T-helper 1 cell treated with Interleukin-12 subunit alpha and Interleukin-12 subunit beta and Interleukin-4 antibody, amounts not matched to agents 30 μg/mL and 1 μg/mL, for 36 hours (primary cell): ENCODE data around the gene MLLT6.

Experiments
- H3K27ac Mint-ChIP-seq: one replicate; pipeline ENCODE4 v1.8.0; 2021; ENCODE audit warnings: mild to moderate bottlenecking, mixed read lengths
- H3K27me3 Mint-ChIP-seq: one replicate; pipeline ENCODE4 v1.8.0; 2021; ENCODE audit warnings: low read depth, mixed read lengths
- H3K36me3 Mint-ChIP-seq: one replicate; pipeline ENCODE4 v1.8.0; 2021; ENCODE audit warnings: low read depth, mixed read lengths
- H3K4me1 Mint-ChIP-seq: one replicate; pipeline ENCODE4 v1.8.0; 2021; ENCODE audit warnings: low read depth, mixed read lengths
- H3K4me3 Mint-ChIP-seq: one replicate; pipeline ENCODE4 v1.8.0; 2021; ENCODE audit warnings: mild to moderate bottlenecking, moderate library complexity, mixed read lengths
- H3K9me3 Mint-ChIP-seq: one replicate; pipeline ENCODE4 v1.8.0; 2021; ENCODE audit warnings: mixed read lengths

Gene MLLT6

DNA sequence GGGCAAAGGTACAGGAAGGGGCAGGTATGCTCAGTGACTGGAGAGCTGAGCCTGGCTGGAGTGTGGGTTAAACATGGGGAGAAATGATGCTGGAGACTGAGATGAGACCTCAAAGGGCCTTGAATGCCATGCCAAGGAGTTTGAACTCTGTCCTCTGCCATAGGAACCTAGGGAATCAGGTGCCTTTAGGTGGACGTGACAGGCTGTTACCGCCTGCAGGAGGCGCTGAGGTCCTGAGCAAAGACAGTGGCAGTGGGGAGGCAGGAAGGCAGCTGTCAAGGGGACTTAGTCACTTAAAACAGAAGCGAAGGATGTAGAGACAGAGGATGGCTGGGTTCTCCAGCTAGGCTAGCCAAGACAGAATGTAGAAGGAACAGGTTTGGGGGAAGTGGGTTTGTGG is 56.5 kb downstream of the MLLT6 start:
- Mint-ChIP-seq H3K27me3 (no peaks in the 10 kb centered on the region), H3K4me3 (peak overlapping the region; percentile 18), H3K27ac (peak overlapping the region; percentile 74), H3K9me3 (no peaks in the 10 kb centered on the region), H3K36me3 (peaks cover 47% of the 10 kb centered on the region), H3K4me1 (peaks cover 10% of the 10 kb centered on the region)

GRCh38 chr17:38762231-38762630 is 57.2 kb downstream of the MLLT6 start:
- no peak overlapping the region for H3K27ac Mint-ChIP-seq
- H3K36me3 Mint-ChIP-seq: peaks cover 53% of the 10 kb centered on the region
- no peak overlapping the region for H3K4me3 Mint-ChIP-seq
- H3K9me3 Mint-ChIP-seq: no peaks in the 10 kb centered on the region
- peaks cover 10% of the 10 kb centered on the region for H3K4me1 Mint-ChIP-seq
- H3K27me3 Mint-ChIP-seq: no peaks in the 10 kb centered on the region

- H3K9me3 Mint-ChIP-seq: no peaks in the 10 kb centered on the region
- no peak overlapping the region for H3K4me3 Mint-ChIP-seq
- peaks cover 52% of the 10 kb centered on the region for H3K36me3 Mint-ChIP-seq
- H3K4me1 Mint-ChIP-seq: peaks cover 6% of the 10 kb centered on the region
- no peak overlapping the region for H3K27ac Mint-ChIP-seq
- H3K27me3 Mint-ChIP-seq: no peaks in the 10 kb centered on the region
Measured at GRCh38 chr17:38766341-38766740, 61.3 kb downstream of the MLLT6 start.

DNA sequence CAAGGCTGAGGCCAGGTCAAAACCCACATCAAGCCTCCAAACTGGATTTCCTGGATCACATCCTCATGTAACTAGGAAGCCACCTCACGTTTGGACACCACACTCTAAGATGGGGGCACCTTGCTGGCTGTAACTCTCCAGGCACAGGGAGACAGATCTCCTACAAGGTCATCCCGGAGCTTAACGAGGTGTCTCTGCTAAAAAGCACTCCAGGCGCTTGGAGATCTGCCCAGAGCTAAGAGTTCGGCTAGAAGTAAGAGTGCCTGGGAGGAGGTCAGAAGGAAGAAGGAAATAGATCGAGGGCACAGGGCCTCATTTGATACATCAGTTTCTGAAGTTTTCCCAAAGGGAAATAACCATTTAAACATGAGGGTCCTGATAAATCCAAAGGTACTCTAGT is 63.3 kb downstream of the MLLT6 start:
- Mint-ChIP-seq H3K27me3 (no peaks in the 10 kb centered on the region), H3K4me1 (no peaks in the 10 kb centered on the region), H3K36me3 (peaks cover 52% of the 10 kb centered on the region), H3K27ac (no peak overlapping the region), H3K9me3 (no peaks in the 10 kb centered on the region), H3K4me3 (no peak overlapping the region)

- Mint-ChIP-seq H3K4me3 (no peak overlapping the region), H3K9me3 (no peaks in the 10 kb centered on the region), H3K4me1 (no peaks in the 10 kb centered on the region), H3K27ac (no peak overlapping the region), H3K27me3 (no peaks in the 10 kb centered on the region), H3K36me3 (peaks cover 31% of the 10 kb centered on the region)
Measured at GRCh38 chr17:38773258-38773657, 68.2 kb downstream of the MLLT6 start.

DNA sequence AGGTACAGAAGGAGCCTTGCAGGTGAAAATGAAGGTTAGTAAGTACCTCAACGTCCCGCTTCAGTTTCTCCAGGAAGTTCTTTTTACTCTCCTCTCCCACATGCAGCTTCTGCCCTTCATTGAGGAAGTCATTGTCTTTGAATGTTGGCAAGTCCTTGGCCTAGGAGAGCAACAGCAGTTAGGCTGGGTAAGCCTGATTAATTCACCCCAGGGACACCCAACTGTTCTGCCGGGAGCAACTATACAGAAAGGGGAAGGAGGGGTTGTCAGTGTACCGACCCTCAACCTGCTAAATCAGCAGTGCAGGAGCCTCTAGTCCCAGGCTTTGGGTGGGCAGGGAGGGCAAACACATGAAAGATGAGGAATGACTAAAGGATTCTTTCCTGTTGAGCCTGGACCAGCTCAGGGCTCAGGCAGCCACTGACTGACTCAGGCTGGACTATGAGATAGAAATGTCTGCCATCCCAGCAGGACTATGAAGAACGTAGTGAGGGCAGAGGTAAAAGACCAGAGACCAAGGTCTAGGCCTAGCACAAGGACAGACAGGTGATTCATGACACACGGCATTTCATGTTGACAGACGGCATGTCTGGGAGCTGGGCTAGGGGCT is 72.7 kb downstream of the MLLT6 start:
- Mint-ChIP-seq H3K4me3 (no peak overlapping the region), H3K36me3 (peaks cover 23% of the 10 kb centered on the region), H3K9me3 (no peaks in the 10 kb centered on the region), H3K27ac (no peak overlapping the region), H3K27me3 (no peaks in the 10 kb centered on the region), H3K4me1 (no peaks in the 10 kb centered on the region)
